A549 (cell line): ENCODE measurements around the gene DDI1.

Experiments used
- BHLHE40 ChIP-seq: IDR thresholded peaks from 2 replicates; pipeline ENCODE4 v1.6.1; 2012; ENCODE audit warnings: low read depth, low read length, inconsistent platforms
- CBX2 ChIP-seq: fragments of 200-600 bp; sonication (generic); IDR thresholded peaks from 2 replicates; pipeline ENCODE4 v1.6.1; 2016; ENCODE audit warnings: low read depth, mild to moderate bottlenecking, borderline replicate concordance
- CEBPB ChIP-seq, 2 experiments: fragments of >200 bp in 1 of 2; sonication (Bioruptor Twin) in 1 of 2; formaldehyde crosslinking in 1 of 2; IDR thresholded peaks; 2 replicates each; pipeline ENCODE4 v1.6.1; 2012 to 2016
- EHMT2 ChIP-seq: fragments of 200-600 bp; sonication (generic); IDR thresholded peaks from 2 replicates; pipeline ENCODE4 v1.6.1; 2016; ENCODE audit warnings: antibody characterized with exemption, low read depth, mild to moderate bottlenecking, moderate library complexity
- FOXS1 ChIP-seq: fragments of 250-450 bp; sonication (Bioruptor Pico); IDR thresholded peaks from 2 replicates; pipeline ENCODE4 v1.5.0; 2020; ENCODE audit warnings: mild to moderate bottlenecking, moderate library complexity
- HDAC2 ChIP-seq: fragments of 200-600 bp; sonication (generic); IDR thresholded peaks from 2 replicates; pipeline ENCODE4 v1.6.1; 2016
- HOXB13 ChIP-seq: fragments of 250-450 bp; sonication (Bioruptor Pico); IDR thresholded peaks from 2 replicates; pipeline ENCODE4 v1.5.0; 2020; ENCODE audit warnings: low read depth, mild to moderate bottlenecking, moderate library complexity
- KDM1A ChIP-seq: fragments of 200-600 bp; sonication (generic); IDR thresholded peaks from 2 replicates; pipeline ENCODE4 v1.6.1; 2016; ENCODE audit warnings: low read depth, mild to moderate bottlenecking
- MYC ChIP-seq: IDR thresholded peaks from 2 replicates; pipeline ENCODE4 v1.6.1; 2012; ENCODE audit warnings: mild to moderate bottlenecking, inconsistent platforms, low read length, improper control_type of control experiment, borderline replicate concordance
- TF ChIP-seq, protein P1 (sequence below): fragments of 200-600 bp; sonication (generic); IDR thresholded peaks from 2 replicates; pipeline ENCODE4 v1.6.1; 2016; ENCODE audit warnings: antibody characterized with exemption, mild to moderate bottlenecking, moderate library complexity
- TF ChIP-seq, protein P2 (sequence below): fragments of >200 bp; sonication (Bioruptor Twin); formaldehyde crosslinking; IDR thresholded peaks from 3 replicates; pipeline ENCODE4 v1.5.1; 2016
- TF ChIP-seq, protein P3 (sequence below): IDR thresholded peaks from 2 replicates; pipeline ENCODE4 v1.6.1; 2012

GRCh38 chr11:103997082-103997481 is 39.4 kb upstream of the DDI1 start:
- TF ChIP-seq BHLHE40: no peak
- no peak for TF ChIP-seq FOXS1 (CRISPR knock-in tag)
- TF ChIP-seq EHMT2: no peak
- no peak for TF ChIP-seq KDM1A
- TF ChIP-seq, protein P1, sequence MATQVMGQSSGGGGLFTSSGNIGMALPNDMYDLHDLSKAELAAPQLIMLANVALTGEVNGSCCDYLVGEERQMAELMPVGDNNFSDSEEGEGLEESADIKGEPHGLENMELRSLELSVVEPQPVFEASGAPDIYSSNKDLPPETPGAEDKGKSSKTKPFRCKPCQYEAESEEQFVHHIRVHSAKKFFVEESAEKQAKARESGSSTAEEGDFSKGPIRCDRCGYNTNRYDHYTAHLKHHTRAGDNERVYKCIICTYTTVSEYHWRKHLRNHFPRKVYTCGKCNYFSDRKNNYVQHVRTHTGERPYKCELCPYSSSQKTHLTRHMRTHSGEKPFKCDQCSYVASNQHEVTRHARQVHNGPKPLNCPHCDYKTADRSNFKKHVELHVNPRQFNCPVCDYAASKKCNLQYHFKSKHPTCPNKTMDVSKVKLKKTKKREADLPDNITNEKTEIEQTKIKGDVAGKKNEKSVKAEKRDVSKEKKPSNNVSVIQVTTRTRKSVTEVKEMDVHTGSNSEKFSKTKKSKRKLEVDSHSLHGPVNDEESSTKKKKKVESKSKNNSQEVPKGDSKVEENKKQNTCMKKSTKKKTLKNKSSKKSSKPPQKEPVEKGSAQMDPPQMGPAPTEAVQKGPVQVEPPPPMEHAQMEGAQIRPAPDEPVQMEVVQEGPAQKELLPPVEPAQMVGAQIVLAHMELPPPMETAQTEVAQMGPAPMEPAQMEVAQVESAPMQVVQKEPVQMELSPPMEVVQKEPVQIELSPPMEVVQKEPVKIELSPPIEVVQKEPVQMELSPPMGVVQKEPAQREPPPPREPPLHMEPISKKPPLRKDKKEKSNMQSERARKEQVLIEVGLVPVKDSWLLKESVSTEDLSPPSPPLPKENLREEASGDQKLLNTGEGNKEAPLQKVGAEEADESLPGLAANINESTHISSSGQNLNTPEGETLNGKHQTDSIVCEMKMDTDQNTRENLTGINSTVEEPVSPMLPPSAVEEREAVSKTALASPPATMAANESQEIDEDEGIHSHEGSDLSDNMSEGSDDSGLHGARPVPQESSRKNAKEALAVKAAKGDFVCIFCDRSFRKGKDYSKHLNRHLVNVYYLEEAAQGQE: no peak
- TF ChIP-seq, protein P2, sequence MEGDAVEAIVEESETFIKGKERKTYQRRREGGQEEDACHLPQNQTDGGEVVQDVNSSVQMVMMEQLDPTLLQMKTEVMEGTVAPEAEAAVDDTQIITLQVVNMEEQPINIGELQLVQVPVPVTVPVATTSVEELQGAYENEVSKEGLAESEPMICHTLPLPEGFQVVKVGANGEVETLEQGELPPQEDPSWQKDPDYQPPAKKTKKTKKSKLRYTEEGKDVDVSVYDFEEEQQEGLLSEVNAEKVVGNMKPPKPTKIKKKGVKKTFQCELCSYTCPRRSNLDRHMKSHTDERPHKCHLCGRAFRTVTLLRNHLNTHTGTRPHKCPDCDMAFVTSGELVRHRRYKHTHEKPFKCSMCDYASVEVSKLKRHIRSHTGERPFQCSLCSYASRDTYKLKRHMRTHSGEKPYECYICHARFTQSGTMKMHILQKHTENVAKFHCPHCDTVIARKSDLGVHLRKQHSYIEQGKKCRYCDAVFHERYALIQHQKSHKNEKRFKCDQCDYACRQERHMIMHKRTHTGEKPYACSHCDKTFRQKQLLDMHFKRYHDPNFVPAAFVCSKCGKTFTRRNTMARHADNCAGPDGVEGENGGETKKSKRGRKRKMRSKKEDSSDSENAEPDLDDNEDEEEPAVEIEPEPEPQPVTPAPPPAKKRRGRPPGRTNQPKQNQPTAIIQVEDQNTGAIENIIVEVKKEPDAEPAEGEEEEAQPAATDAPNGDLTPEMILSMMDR: no peak
- no peak for TF ChIP-seq MYC
- TF ChIP-seq HOXB13 (CRISPR knock-in tag): no peak
- TF ChIP-seq, protein P3, sequence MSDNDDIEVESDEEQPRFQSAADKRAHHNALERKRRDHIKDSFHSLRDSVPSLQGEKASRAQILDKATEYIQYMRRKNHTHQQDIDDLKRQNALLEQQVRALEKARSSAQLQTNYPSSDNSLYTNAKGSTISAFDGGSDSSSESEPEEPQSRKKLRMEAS: no peak
- no peak for TF ChIP-seq HDAC2
- no peak for TF ChIP-seq CEBPB (IDR thresholded peaks at IDR 0.05)
- no peak for TF ChIP-seq CBX2
